ENCODE results near the gene SLC25A19.
A peak's percentile ranks its signal among the peaks of the same experiment; 100 is the strongest.

Gene SLC25A19

DNA sequence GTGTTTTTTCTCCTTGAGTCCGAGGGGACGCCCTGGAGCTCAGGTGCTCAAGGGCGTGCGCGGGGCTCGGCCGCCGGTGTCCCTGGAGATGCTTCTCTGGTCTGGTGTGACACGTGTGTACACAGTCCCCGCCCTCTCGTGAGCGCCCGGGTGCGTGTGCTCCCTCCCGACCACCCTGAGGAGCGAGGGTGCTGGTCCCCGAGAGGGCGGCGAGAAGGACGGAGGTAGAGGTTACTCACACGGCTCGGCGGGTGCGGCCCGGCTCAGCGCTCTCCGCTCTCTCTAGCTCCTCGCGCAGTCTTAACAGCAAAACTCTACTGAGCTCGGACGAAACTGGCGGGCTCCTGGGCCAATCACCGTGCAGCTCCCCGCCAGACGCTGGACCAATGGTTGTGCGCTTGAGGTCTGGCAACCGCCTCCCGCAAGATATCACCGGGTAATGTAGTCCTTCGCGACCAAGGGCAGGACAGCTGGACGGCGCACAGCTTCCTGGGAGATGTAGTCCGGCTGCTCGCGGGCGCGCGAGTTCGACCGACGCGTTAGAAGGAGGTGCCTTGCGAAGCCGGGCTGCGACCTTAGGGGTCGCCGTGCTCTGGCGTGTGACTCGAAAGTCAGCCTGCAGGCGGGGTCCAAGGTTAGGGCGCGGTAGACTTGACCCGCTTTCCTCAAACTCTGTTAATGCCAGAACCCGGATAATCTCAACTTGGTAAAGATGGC is at the start of gene SLC25A19:
Gene SLC25A19 (minus strand): TSS at position 319 of the 717 bp plus-strand sequence. CDS start 2,669 bp downstream, outside the sequence.
- POLR2A ChIA-PET (ENCODE audit: low non-redundant PET): interaction anchor here (0.7 to 2.3 kb wide), 4 partner anchors 18 to 174 kb away, joined by 4 to 9 read pairs (median 7); partner anchors contain the start of genes GGA3, MIF4GD and MRPS7
- peak; percentile 100 for DNase-seq (ENCODE audit: low spot score)
- H3K27ac ChIP-seq: peak within 1 kb of the TSS; percentile 92
- TF ChIP-seq, protein P1, sequence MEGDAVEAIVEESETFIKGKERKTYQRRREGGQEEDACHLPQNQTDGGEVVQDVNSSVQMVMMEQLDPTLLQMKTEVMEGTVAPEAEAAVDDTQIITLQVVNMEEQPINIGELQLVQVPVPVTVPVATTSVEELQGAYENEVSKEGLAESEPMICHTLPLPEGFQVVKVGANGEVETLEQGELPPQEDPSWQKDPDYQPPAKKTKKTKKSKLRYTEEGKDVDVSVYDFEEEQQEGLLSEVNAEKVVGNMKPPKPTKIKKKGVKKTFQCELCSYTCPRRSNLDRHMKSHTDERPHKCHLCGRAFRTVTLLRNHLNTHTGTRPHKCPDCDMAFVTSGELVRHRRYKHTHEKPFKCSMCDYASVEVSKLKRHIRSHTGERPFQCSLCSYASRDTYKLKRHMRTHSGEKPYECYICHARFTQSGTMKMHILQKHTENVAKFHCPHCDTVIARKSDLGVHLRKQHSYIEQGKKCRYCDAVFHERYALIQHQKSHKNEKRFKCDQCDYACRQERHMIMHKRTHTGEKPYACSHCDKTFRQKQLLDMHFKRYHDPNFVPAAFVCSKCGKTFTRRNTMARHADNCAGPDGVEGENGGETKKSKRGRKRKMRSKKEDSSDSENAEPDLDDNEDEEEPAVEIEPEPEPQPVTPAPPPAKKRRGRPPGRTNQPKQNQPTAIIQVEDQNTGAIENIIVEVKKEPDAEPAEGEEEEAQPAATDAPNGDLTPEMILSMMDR (conservative IDR thresholded peaks at IDR 0.05; ENCODE audit: low read depth): 0 out of 2 replicates have a peak, but pooled peaks have one; percentile 8
- CTCF ChIA-PET: interaction anchor here (0.6 to 1.0 kb wide), 3 partner anchors 15 to 1767 kb away, joined by 4 to 5 read pairs (median 5); partner anchors contain the start of gene MIF4GD

DNA sequence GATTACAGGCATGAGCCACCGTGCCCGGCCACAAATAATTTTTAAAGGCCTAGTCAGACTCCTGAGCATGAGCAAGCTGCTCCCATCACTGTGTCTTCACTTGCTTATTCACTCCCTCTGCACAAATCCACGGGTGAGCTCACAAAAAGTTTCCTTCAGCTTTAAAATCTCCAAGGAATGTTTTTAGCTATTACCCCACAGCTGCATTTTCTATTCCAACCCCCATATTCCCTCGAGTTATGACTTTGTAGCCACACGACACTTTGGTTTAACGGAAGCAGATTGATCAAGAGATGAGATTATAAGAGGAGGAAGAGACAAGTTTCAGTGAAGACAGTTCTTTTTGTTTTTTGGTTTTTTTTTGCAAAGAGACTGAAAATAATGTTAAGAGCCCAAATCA is 49.1 kb upstream of the SLC25A19 start:
- TF ChIP-seq, protein P1 (conservative IDR thresholded peaks at IDR 0.05; ENCODE audit: low read depth): no peak
- no peak overlapping the region for H3K27ac ChIP-seq
- no peak for DNase-seq (ENCODE audit: low spot score)
- ChIA-PET CTCF (no interaction called here), POLR2A (ENCODE audit: low non-redundant PET) (no interaction called here)

DNA sequence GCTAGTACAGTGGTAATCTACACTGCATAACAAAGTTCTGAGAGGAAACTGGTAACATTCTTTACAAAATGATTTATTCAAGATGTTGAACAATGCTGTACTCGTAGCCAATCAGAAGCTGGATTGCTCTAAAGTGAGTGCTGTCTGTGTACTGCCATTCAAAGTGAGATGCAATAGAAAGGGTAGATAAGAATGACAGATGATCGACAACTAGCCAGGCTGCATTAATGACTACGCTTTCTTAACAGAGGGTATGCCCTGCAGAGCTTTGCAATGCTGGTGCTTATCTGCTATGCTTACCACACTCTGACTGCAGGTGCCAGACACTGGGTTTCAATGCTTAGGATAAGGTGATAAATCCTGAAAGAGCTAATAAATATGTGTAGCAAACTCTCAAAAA is 46.1 kb upstream of the SLC25A19 start:
- H3K27ac ChIP-seq: no peak overlapping the region
- POLR2A ChIA-PET (ENCODE audit: low non-redundant PET): no interaction called here
- CTCF ChIA-PET: interaction anchor here (1.0 kb wide), 2 partner anchors 12 to 13 kb away, joined by 4 to 9 read pairs; no protein-coding TSS in a partner anchor
- DNase-seq (ENCODE audit: low spot score): no peak
- TF ChIP-seq, protein P1 (conservative IDR thresholded peaks at IDR 0.05; ENCODE audit: low read depth): no peak

DNA sequence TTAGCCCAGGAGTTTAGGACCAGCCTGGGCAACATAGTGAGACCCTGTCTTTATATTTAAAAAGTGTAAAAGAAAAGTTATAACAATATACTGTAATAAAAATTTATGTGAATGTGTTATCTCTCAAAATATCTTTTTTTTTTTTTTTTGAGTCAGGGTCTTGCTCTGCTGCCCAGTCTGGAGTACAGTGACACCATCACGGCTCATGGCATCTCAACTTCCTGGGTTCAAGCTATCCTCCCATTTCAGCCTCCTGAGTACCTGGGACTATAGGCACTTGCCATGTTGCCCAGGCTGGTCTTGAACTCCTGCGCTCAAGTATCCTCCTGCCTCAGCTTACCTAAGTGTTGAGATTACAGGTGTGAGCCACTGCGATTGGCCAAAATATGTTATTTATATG is 45.5 kb upstream of the SLC25A19 start:
- POLR2A ChIA-PET (ENCODE audit: low non-redundant PET): no interaction called here
- H3K27ac ChIP-seq: no peak overlapping the region
- DNase-seq (ENCODE audit: low spot score): no peak
- CTCF ChIA-PET: interaction anchor here (0.7 kb wide), 1 partner anchor 564 kb away, joined by 3 read pairs; no protein-coding TSS in a partner anchor
- TF ChIP-seq, protein P1 (conservative IDR thresholded peaks at IDR 0.05; ENCODE audit: low read depth): no peak

DNA sequence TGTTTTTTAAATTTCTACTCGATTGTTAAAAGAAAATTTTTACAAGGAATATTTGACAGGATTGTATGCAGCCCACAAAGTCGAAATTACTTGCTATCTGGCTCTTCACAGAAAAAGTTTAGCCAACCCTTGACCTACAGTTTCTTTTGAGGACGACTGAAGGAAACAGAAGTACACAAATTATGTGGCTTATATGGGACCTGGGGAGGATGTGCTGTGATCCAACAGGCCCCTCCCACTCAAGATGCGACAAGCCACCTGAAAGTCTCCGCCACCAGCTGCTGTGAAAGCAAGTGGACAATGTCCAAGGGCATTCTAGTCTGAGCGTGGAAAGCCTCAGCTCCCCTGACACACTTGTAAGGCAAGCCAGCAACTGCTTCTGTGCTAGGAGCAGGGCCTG is 42.4 kb upstream of the SLC25A19 start:
- no peak for DNase-seq (ENCODE audit: low spot score)
- no peak overlapping the region for H3K27ac ChIP-seq
- POLR2A ChIA-PET (ENCODE audit: low non-redundant PET): interaction anchor here (1.0 kb wide), 1 partner anchor 9 kb away, joined by 3 read pairs; no protein-coding TSS in a partner anchor
- CTCF ChIA-PET: interaction anchor here (0.5 to 0.9 kb wide), 2 partner anchors 72 to 371 kb away, joined by 3 to 5 read pairs; no protein-coding TSS in a partner anchor
- TF ChIP-seq, protein P1 (conservative IDR thresholded peaks at IDR 0.05; ENCODE audit: low read depth): no peak

DNA sequence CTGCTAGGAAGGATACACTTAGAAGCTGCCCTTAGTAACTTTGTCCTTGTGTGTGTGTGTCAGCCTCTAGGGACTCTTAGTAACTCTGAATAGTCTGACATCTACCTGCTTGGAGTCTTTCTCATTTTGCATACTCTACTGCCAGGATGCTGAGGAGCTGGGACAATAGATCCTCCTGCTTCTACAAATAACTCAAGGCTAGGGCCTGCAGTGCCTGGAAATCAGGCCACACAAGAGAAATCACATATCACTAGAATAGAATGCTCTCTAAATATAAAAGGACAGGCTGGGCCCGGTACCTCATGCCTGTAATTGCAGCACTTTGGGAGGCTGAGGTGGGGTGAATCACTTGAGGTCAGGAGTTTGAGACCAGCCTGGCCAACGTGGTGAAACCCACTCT is 38.5 kb upstream of the SLC25A19 start:
- DNase-seq (ENCODE audit: low spot score): no peak
- no peak overlapping the region for H3K27ac ChIP-seq

More for the DNA sequence above, 38.5 kb upstream of the SLC25A19 start:
- TF ChIP-seq, protein P1 (conservative IDR thresholded peaks at IDR 0.05; ENCODE audit: low read depth): no peak
- CTCF ChIA-PET: no interaction called here
- POLR2A ChIA-PET (ENCODE audit: low non-redundant PET): no interaction called here

Measured in RWPE1 (cell line).